DND-41 (cell line): ENCODE data around the gene ZNF48.

Experiments used
- EZH2 ChIP-seq: IDR thresholded peaks from 3 replicates; pipeline ENCODE4 v1.6.1; 2012; ENCODE audit warnings: borderline replicate concordance, low read depth, mild to moderate bottlenecking, moderate library complexity, low read length, inconsistent platforms; ENCODE audit not compliant: severe bottlenecking
- TF ChIP-seq, protein P1 (sequence below): IDR thresholded peaks from 2 replicates; pipeline ENCODE4 v1.5.1; 2012; ENCODE audit warnings: borderline replicate concordance, low read length, moderate library complexity, mild to moderate bottlenecking; ENCODE audit not compliant: poor library complexity, severe bottlenecking; ENCODE audit errors: extremely low read depth

DNA sequence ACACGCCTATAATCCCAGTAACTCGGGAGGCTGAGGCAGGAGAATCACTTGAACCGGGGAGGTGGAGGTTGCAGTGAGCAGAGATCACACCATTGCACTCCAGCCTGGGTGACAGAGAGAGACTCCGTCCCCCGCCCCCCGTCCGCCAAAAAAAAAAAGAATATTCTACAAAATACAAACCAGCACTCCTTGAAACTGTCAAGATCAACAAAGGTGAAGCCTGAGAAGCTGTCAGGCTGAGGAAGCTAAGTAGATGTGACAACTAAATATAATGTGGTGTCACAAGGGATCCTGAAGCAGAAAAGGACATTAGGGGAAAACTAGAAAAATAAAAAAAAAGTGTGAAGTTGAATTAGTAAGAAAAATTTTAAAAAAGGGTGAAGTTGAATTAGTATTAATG is 46.3 kb upstream of the ZNF48 start:
- TF ChIP-seq, protein P1, sequence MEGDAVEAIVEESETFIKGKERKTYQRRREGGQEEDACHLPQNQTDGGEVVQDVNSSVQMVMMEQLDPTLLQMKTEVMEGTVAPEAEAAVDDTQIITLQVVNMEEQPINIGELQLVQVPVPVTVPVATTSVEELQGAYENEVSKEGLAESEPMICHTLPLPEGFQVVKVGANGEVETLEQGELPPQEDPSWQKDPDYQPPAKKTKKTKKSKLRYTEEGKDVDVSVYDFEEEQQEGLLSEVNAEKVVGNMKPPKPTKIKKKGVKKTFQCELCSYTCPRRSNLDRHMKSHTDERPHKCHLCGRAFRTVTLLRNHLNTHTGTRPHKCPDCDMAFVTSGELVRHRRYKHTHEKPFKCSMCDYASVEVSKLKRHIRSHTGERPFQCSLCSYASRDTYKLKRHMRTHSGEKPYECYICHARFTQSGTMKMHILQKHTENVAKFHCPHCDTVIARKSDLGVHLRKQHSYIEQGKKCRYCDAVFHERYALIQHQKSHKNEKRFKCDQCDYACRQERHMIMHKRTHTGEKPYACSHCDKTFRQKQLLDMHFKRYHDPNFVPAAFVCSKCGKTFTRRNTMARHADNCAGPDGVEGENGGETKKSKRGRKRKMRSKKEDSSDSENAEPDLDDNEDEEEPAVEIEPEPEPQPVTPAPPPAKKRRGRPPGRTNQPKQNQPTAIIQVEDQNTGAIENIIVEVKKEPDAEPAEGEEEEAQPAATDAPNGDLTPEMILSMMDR = no peak
- no peak for TF ChIP-seq EZH2
